Kidney tubule cell (primary cell): ENCODE results near the gene PXDN.
"Not testable (repeated sequence)": the region's sequence is repeated elsewhere in the genome, so short reads cannot be mapped to it uniquely, and the experiment has no call there.

ENCODE experiments used
- DNase-seq: peaks from one replicate; pipeline ENCODE4 v3.0.0-alpha.2; 2018; ENCODE audit warnings: low spot score

PXDN gene

GRCh38 chr2:1704631-1705556 is 39.4 kb downstream of the PXDN start:
- DNase-seq: no peak

DNA sequence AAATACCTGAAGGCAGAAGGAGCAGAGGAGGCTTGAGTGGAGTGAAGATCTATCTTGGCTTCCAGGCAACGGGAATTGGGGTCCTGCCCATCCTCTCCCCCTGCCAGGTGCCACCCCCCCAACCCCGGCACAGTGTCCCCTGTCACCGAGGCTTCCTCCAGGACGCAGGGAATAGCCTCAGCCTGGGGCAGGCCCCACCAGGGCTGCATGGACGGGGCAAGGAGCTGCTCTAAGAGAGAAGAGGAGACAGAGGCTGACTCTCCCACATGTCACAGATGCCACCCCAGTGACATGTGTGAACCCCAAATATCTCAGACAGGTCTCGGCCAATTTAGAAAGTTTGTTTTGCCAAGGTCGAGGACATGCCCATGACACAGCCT is 42.1 kb downstream of the PXDN start:
- DNase-seq: no peak

DNA sequence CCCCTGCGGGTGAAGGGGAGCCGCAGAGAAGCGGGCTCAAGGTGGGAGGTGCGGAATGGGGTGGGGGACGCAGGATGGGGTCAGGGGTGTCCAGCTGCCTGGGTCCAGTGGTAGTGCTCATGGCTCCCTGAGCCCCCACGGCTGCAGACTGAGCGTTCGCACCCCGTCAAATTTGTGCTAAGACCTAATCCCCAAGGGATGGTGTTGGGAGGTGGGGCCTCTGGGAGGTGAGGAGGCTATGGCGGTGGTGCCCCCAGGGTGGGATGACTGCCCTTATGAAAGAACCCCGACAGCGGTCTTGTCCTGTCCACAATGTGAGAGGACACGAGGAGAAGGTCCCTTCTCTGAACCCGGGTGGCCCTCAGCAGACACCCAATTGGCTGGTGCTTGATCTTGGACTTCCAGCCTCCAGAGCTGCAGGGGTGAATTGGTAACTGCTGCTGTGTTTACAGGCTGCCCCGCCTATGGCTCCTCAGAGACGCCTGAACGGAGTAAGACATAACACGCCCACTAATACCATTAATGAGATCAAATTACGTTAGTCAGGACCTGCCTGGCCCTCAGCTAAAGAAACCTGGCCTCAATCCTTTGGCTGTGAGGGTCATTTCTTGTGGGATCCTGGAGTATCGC is 42.6 kb downstream of the PXDN start:
- no peak for DNase-seq

- peak; percentile 24 for DNase-seq
Observed at GRCh38 chr2:1701020-1701419, 43.3 kb downstream of the PXDN start.

DNA sequence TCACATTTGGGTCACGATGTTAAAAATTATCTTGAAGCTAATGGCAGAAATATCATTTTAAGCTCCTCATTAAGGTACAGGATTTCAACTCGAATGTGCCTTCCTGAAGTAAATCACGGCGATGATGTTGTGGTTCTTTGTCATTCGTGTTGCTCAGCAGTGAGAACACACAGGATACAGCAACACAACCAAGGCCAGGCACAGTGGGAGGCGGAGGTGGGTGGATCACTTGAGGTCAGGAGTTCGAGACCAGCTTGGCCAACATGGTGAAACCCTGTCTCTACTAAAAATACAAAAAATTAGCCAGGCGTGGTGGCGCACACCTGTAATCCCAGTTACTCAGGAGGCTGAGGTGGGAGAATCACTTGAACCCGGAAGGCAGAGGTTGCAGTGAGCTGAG is 43.9 kb downstream of the PXDN start:
- DNase-seq: not testable (repeated sequence)

GRCh38 chr2:1698188-1698945 is 45.9 kb downstream of the PXDN start:
- no peak for DNase-seq

DNA sequence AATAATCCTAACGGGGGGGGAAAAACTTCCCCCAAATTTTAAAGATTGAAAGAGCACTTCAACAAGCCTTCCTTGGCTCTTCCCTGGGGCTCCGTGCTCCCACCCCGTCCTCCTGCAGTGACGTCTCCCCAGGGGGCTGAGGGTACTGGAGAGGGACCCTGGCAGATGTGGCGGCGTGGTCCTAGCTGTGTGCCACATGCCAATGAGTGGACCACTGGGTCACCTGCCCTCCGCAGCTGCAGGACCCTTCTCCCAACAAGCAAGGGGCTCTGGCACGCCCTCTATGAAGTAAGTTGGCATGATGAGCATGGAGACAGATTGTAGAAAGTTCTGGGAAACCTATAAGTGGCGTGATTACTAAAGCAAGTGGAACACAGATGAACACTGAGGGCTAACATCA is 46.7 kb downstream of the PXDN start:
- DNase-seq: no peak

DNA sequence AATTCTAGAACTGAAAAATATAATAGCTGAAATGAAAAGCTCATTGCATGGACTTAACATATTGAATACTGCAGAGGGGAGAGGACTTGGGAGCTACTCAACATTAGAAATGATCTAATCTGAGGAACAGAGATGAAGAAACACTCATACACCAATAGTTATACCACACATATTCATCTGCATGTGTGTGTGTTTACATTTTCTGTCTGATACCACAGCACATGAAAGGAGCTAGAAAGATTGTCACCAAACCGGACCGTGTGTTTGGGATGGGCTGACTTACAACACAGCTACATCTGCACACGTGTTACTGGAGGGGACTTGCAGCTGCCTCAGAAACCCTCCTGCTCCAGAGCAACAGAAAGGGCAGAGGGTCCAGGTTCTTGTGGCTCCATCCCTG is 47.8 kb downstream of the PXDN start:
- DNase-seq: no peak

GRCh38 chr2:1694371-1695271 is 49.7 kb downstream of the PXDN start:
- no peak for DNase-seq

- no peak for DNase-seq
Observed at GRCh38 chr2:1693723-1694122, 50.6 kb downstream of the PXDN start.

DNA sequence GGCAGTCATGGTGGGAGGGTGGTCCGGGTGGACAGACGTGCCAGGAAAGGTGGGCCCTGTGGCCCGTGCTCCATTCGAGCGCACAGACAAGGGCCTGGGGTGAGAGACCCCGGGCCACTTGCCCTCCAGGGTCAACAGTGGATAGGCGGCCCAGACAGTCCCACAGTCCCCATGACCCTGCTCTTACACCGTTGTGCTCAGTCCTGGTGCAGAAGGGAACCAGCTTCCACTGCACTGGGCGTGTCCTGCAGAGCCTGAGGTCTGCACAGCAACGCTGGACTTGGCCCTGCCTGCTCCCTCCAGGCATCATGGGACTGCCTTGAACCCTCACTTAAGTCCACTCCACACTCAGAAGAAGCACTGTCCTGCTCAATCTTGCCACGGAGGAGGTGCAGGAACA is 52.0 kb downstream of the PXDN start:
- no peak for DNase-seq

DNA sequence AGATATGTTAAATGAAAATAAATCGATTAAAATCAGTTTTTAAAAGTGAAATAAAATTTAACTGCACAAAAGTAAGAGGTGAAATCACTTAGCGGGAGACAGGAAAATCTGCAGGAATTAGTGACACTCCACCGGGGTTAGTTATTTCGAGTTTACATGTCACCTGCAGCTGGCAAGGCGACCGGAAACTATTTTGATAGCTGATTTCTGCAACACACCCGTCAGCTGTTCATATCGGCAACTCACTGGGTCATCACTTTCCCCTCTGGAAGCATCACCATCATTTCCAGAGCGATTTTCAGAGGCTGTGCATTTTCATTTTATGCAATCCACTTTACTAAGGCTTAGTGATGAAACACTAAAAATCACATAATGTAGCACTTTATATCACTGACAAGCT is 52.9 kb downstream of the PXDN start:
- no peak for DNase-seq

DNA sequence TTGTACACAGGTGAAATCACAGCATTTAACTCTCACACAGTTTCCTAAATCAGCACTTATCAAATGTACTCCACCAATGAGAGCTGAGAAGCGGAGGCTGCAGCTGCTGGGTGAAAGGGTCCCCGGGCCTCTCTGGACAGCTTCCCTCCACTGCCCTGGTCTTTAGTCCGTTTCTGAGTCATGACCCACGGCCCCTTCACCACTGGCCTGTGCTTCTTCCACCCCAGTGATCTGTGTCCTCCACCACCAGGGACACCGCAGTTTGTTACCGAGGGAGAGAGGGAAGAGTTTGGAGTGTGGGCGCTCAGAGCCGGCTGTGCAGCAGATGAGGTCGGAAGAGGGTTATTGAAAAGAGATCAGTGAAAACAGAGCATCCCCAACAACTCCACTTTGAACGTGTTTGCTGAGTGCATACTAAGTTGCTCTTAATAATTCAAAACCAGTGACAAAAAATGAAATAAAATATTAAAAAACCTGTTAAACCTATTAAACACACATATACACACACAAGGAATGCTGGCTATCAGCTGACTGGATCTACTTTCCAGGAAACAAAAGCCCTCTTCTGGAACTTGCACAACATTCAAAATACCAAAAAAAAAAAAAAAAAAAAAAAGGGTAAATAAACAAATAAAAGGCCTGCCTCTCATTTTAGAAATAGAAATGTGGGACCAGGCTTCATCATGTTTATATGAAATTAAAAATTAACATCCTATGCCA is 54.1 kb downstream of the PXDN start:
- DNase-seq: no peak

DNA sequence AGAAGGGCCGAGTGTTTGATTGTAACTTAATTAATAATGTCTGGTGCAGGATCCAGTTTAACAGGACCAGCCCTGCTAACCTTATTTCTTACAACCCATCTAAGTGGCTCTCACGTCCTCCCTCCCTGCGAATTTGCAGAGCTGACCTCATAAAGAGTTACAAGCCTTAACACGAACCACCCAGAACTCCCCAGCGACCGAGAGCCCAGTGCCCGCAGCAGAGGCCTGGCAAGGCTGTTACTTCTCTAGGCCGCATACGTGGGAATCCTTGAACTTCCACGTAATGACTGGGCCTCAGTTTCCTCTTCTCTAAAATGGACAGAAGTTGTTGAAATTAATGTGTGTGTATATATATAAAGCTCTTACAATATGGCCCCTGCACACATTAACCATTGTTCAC is 55.5 kb downstream of the PXDN start:
- DNase-seq: no peak

GRCh38 chr2:1688161-1688560 is 56.2 kb downstream of the PXDN start:
- DNase-seq: no peak

- DNase-seq: peak; percentile 29
Observed at GRCh38 chr2:1687254-1687653, 57.1 kb downstream of the PXDN start.

DNA sequence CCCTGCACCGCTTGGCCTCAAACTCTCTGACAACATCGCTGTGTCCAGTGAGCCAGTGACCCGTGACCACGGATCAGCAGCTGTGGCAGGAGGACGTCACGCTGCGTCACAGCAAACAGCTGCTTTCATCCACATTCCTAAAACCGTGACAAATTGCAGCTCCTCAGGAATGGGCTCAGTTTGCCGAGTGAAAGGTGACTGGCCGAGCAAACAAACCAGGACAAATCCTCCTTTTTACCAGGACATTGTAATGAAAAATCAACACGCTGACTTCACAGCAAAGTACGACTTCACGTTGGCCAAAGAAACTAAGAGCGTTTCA is 57.6 kb downstream of the PXDN start:
- DNase-seq: peak; percentile 82

DNA sequence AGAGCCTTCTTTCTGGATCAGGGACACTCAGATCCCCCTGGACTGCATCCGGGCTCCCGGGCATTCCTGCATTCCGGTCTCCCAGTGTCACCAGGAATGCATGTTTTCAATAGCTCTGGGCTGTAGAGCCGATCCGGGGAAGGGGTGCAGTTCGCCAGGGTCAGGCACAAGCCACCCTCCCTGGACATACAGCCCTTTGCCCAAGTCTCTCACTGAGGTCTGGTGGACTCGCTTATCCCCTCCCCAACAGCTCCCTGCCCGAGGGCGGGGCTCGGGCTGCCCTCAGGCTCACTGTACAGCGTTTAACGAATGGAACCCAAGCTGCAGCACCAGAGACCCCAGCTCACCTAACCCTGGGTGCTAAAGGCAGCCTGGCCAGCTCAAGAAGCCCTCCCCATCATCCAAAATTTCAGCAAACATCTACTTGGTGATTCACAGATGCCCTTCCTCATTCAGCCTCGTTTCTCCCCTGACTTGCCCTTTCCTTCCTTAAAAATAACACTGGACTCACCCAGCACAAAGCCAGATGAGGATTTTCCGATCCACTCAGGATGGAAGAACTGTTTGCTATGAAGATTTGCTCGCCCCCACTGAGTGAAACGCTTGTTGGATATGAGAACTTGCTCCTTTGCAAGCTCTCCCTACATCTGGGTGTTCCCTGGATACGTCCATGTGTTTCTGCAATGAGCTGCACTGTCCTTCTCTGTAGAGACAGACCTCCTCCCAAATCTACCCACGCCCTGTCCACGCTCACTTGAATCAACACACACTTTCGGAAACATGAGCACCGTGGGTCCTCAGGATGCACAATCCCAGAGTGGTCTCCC is 58.1 kb downstream of the PXDN start:
- DNase-seq: peak; percentile 91

DNA sequence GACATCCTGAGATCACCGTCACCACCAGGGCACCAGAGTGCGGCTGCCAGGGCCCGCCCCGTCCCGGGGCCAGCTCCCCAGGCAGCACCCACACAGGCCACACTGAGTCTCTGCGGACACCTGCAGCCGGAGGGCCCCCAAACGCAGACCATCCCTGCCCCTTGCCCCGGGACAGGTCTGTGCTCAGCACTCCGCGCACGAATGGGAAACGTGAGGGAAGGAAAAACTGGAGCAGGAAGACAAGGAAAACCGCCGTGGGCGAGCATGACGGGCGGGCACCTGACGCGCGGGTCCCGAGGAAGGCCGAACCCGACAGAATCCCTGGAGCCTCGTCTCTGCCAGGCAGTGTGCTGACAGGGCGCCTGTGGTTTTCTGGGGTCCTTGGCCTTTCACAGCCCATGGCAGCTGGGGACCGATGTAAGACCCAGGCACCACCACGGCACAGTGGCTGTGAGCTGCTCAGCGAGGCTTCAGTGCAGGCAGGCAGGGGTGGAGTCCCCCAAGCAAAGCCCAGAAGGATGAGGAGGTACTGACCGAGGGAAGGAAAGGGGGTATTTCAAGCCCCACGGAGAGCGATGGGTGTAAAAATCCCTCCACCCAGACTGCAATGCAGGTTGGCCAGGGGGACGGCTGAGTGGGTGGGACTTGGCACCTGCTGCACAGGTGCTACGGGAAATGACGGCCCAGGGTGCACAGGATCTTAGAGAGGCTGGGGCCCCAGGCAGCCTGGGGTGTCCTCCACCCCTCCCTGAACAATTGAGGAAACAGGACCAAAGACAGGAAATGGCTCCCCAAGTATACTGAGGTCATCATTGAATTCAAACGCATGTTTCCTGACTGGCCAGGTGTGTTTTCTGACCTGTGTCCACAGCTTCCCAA is 59.0 kb downstream of the PXDN start:
- DNase-seq: no peak
